Naive B cell (primary cell): ENCODE measurements around the gene NYNRIN. TPM values are rescaled to one million over a fixed set of nuclear protein-coding genes. Genes with fewer than 3 reads are reported as not detected.
A peak's percentile ranks its signal among the peaks of the same experiment; 100 is the strongest.
"Not testable (repeated sequence)": the region's sequence is repeated elsewhere in the genome, so short reads cannot be mapped to it uniquely, and the experiment has no call there.

Experiments used
- ATAC-seq, 2 donors: fragments of 150-1000 bp; cut with Tn5 transposase; 2 replicates each; pipeline ENCODE4 v1.10.0; 2021; ENCODE audit warnings: low read depth in 2 of 2, mild to moderate bottlenecking in 2 of 2, moderate library complexity in 2 of 2
- DNase-seq: peaks from one replicate; pipeline ENCODE4 v3.0.0; 2022
- H3K27ac Mint-ChIP-seq, 6 donors: one replicate each; pipeline ENCODE4 v1.8.0; 2020 to 2022; ENCODE audit warnings: mild to moderate bottlenecking in 6 of 6, mixed read lengths in 6 of 6, moderate library complexity in 5 of 6, inconsistent platforms in 2 of 6
- H3K27me3 Mint-ChIP-seq, 3 donors: one replicate each; pipeline ENCODE4 v1.8.0; 2021 to 2022; ENCODE audit warnings: mixed read lengths in 3 of 3, mild to moderate bottlenecking in 1 of 3
- H3K36me3 Mint-ChIP-seq, 2 donors: one replicate each; pipeline ENCODE4 v1.8.0; 2020 to 2022; ENCODE audit warnings: mixed read lengths in 2 of 2, inconsistent platforms in 1 of 2, mild to moderate bottlenecking in 1 of 2
- H3K4me1 Mint-ChIP-seq, 3 donors: one replicate each; pipeline ENCODE4 v1.8.0; 2020 to 2022; ENCODE audit warnings: mixed read lengths in 3 of 3, inconsistent platforms in 1 of 3, mild to moderate bottlenecking in 1 of 3, moderate library complexity in 1 of 3
- H3K4me3 Mint-ChIP-seq, 8 donors: one replicate each; pipeline ENCODE4 v1.8.0; 2020 to 2022; ENCODE audit warnings: mild to moderate bottlenecking in 8 of 8, mixed read lengths in 8 of 8, moderate library complexity in 8 of 8, inconsistent platforms in 2 of 8
- H3K9me3 Mint-ChIP-seq, 7 donors: one replicate each; pipeline ENCODE4 v1.8.0; 2020 to 2022; ENCODE audit warnings: mixed read lengths in 7 of 7, mild to moderate bottlenecking in 5 of 7, inconsistent platforms in 2 of 7, moderate library complexity in 1 of 7
- polyA plus RNA-seq, 6 donors: library from polyadenylated mRNA; unstranded; fragments of 300-500 nt; fragmentation: Illumina TruSeq; gene quantifications; one replicate each; pipeline ENCODE4 v1.2.3, GENCODE V29; 2021; ENCODE audit warnings: low read depth in 6 of 6

NYNRIN gene
- polyA plus RNA-seq, 6 donors from 2014 or later: 0.05 to 0.14 TPM; not detected in 4

DNA sequence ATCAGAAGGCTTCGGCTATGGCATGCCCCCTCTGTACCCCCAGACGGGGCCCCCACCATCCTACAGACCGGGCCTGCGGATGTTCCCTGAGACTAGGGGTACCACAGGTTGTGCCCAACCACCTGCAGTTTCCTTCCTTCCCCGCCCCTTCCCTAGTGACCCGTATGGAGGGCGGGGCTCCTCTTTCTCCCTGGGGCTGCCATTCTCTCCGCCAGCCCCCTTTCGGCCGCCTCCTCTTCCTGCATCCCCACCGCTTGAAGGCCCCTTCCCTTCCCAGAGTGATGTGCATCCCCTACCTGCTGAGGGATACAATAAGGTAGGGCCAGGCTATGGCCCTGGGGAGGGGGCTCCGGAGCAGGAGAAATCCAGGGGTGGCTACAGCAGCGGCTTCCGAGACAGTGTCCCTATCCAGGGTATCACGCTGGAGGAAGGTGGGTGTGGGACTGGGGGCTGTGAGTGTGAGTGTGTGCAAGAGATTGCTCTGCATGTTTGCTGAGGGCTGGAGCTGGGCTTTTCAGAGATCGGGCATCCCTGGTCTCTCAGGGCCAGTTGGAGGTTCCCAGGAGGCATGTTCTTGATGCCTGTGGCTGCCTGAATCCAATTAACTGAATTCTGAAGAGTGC lies 22.2 kb upstream of the NYNRIN start:
- Mint-ChIP-seq H3K27ac (no peak overlapping the region), H3K36me3 (no peaks in the 10 kb centered on the region), H3K4me3 (no peak overlapping the region), H3K4me1 (no peaks in the 10 kb centered on the region), H3K27me3 (peaks cover 0 to 5% (median 0%) of the 10 kb centered on the region in 3 donors), H3K9me3 (no peaks in the 10 kb centered on the region)
- ATAC-seq (no peak), DNase-seq (no peak)

DNA sequence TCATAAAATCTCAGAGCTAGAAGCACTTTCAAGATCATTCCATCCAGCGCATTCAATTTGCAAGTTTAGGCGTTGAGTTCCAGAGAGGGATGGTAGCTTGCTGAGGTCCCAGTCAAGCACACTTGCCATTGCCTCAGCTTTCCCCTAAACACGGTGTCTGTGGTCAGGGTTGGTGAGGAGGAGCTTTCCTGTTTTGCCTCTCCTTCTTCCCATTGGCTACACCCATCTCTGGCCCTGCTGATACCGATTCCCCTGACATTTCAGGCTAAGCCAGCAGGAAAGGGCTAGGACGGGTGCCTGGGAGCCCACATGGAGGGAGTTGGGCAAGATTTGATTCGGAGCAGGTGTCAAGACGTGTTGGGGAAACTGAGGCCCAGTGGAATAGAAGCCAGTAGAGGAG lies 21.7 kb upstream of the NYNRIN start:
- Mint-ChIP-seq H3K9me3 (no peaks in the 10 kb centered on the region), H3K36me3 (no peaks in the 10 kb centered on the region), H3K4me3 (no peak overlapping the region), H3K27ac (no peak overlapping the region), H3K27me3 (peaks cover 0 to 5% (median 0%) of the 10 kb centered on the region in 3 donors), H3K4me1 (no peaks in the 10 kb centered on the region)
- ATAC-seq (no peak), DNase-seq (no peak)

DNA sequence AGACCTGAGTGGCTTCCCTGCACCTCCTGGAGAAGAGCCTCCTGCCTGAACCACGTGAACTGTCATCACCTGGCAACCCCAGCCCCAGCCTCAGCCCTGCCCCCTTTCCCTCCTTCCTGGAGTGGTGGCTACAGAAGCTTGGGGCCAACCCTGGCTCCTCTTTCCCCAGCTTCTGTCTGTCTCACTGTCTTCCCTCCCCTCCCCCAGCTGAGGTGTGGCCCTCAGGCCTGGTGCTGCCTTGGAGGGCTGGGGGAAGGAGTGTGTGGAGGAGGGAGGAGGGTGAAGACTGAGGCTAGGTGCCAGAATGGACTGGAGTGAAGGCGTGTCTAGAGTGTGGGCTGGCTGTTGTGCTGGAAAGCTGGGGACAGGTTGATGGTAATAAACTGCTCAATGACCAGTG lies 21.1 kb upstream of the NYNRIN start:
- Mint-ChIP-seq H3K4me1 (no peaks in the 10 kb centered on the region), H3K27ac (no peak overlapping the region), H3K9me3 (no peaks in the 10 kb centered on the region), H3K4me3 (no peak overlapping the region), H3K27me3 (peaks cover 0 to 5% (median 0%) of the 10 kb centered on the region in 3 donors), H3K36me3 (no peaks in the 10 kb centered on the region)
- no peak for ATAC-seq
- no peak for DNase-seq

GRCh38 chr14:24378327-24378726 lies 20.5 kb upstream of the NYNRIN start:
- H3K36me3 Mint-ChIP-seq: no peaks in the 10 kb centered on the region
- no peak overlapping the region for H3K27ac Mint-ChIP-seq
- ATAC-seq (no peak), DNase-seq (no peak)
- no peak overlapping the region for H3K4me3 Mint-ChIP-seq
- no peaks in the 10 kb centered on the region for H3K4me1 Mint-ChIP-seq
- peaks cover 0 to 5% (median 0%) of the 10 kb centered on the region in 3 donors for H3K27me3 Mint-ChIP-seq
- H3K9me3 Mint-ChIP-seq: no peaks in the 10 kb centered on the region

GRCh38 chr14:24378981-24379906 lies 19.6 kb upstream of the NYNRIN start:
- peak overlapping the region in 1 of 6 donors; percentile 54 for H3K27ac Mint-ChIP-seq
- no peak overlapping the region for H3K4me3 Mint-ChIP-seq

GRCh38 chr14:24379907-24380730 lies 18.7 kb upstream of the NYNRIN start:
- Mint-ChIP-seq H3K27me3 (peaks cover 0 to 14% (median 6%) of the 10 kb centered on the region in 3 donors), H3K36me3 (no peaks in the 10 kb centered on the region), H3K27ac (no peak overlapping the region), H3K9me3 (no peaks in the 10 kb centered on the region), H3K4me1 (no peaks in the 10 kb centered on the region), H3K4me3 (no peak overlapping the region)
- ATAC-seq: no peak
- DNase-seq: no peak

More at GRCh38 chr14:24378981-24379906, 19.6 kb upstream of the NYNRIN start:
- DNase-seq: no peak
- Mint-ChIP-seq H3K4me1 (no peaks in the 10 kb centered on the region), H3K9me3 (no peaks in the 10 kb centered on the region), H3K36me3 (no peaks in the 10 kb centered on the region), H3K27me3 (peaks cover 0 to 11% (median 4%) of the 10 kb centered on the region in 3 donors)
- ATAC-seq: no peak

DNA sequence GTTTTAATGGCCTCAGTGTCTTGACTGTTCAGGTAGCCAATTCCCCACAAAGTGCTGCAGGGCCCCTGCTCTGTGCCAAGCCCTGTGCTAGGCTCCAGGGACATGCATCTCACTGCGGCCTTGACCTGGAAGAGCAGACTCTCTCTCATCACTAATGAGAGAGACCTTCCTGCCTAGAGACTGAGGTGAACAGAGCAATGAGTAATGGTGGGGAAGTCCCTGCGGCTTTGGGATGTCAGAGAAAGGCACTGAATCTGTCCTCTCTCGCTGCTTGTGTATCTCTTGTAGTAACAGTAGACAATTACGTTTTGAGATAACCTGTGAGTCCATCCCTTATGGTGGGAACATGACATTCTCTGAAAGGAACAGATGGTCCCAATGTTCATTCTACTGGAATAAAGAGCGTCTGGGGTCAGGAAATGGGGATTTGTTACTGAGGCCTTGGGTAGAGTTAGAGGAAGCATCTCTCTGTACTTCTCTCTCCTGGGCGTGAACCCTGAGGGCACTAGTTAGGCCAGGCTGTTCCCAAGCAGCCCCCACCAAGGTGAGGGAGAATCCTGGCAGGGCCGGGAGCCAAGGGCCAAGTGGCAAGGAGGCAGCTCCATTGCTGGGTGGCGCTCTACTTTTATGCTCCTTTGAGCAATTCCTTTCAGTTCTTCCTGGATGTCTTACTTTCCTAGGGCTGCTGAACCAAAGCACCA lies 17.3 kb upstream of the NYNRIN start:
- Mint-ChIP-seq H3K4me1 (no peaks in the 10 kb centered on the region), H3K4me3 (no peak overlapping the region), H3K36me3 (no peaks in the 10 kb centered on the region), H3K27me3 (peaks cover 4 to 14% (median 6%) of the 10 kb centered on the region in 3 donors), H3K9me3 (no peaks in the 10 kb centered on the region), H3K27ac (no peak overlapping the region)
- ATAC-seq (no peak), DNase-seq (no peak)

DNA sequence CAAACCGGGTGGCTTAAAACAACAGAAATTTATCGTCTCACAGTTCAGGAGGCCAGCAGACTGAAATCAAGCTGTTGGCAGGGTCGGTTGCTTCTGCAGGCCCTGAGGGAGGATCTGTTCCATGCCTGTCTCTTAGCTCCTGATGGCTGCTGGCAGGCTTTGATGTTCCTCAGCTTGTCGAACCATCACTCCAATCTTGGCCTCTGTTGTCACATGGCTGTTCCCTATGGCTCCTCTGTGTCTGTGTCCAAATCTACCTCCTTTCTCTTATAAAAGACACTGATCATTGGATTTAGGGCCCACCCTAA lies 16.8 kb upstream of the NYNRIN start:
- Mint-ChIP-seq H3K36me3 (no peaks in the 10 kb centered on the region), H3K4me3 (no peak overlapping the region), H3K9me3 (no peaks in the 10 kb centered on the region), H3K27ac (no peak overlapping the region), H3K4me1 (no peaks in the 10 kb centered on the region), H3K27me3 (peaks cover 8 to 12% (median 11%) of the 10 kb centered on the region in 3 donors)
- DNase-seq (no peak), ATAC-seq (no peak)

DNA sequence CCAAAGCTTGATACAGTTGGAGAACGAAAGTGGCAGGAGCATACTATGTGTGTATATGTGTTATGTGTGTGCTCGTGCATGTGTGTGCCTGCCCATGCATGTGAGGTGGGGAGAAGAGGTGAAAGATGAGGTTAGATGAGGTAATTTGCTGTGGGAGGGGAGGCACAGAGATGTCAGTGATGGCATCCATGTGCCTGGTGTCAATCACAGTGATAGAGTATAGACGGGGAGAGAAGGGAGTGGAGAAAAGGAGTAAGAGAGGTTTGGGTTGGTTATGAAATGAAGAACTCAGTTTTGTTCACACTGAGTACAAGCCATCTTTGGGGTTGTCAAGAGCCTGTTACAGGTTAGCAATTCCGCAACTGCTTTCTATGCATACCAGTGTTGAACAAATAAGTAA lies 14.6 kb upstream of the NYNRIN start:
- Mint-ChIP-seq H3K9me3 (no peaks in the 10 kb centered on the region), H3K36me3 (no peaks in the 10 kb centered on the region), H3K4me3 (peak overlapping the region in 1 of 8 donors; percentile 16), H3K27ac (no peak overlapping the region), H3K27me3 (peaks cover 13 to 25% (median 18%) of the 10 kb centered on the region in 3 donors), H3K4me1 (no peaks in the 10 kb centered on the region)
- ATAC-seq (no peak), DNase-seq (no peak)

DNA sequence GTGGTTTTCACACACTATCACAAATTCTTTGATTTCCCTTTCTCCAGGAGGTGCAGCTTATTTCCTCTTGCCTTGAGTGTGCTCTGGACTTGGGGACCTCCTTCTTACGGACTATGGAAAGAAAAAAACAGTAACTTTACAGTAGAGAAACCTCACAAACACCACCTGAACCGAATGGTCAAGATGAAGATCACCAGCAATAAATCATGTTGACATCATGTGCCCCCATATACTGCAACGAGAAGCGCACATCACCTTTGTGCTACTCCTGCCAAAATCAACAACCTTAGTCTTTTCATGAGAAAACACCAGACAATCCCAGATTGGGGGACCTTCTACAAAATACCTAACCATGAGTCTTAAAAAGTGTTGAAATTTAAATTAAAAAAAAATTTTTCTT lies 13.3 kb upstream of the NYNRIN start:
- Mint-ChIP-seq H3K27me3 (peaks cover 17 to 32% (median 23%) of the 10 kb centered on the region in 3 donors), H3K4me3 (no peak overlapping the region), H3K36me3 (no peaks in the 10 kb centered on the region), H3K27ac (no peak overlapping the region), H3K4me1 (no peaks in the 10 kb centered on the region), H3K9me3 (no peaks in the 10 kb centered on the region)
- DNase-seq (no peak), ATAC-seq (no peak)

DNA sequence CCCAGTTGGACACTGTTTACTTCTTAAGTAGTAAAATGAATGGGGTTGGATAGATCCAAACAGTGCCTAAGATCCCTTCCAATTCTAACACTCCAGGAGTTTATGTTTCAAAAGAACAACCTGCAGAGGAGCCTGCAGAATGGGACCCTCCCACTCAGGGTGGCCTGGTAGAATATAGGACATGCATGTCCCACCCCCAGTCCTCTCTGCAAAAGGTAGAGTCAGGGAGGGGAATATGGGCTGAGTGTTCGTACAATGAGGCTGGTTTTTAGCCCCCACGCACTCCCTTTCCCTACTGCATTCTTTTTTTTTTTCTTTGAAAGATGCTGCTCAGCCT lies 11.8 kb upstream of the NYNRIN start:
- H3K4me1 Mint-ChIP-seq: no peaks in the 10 kb centered on the region
- no peak overlapping the region for H3K4me3 Mint-ChIP-seq
- H3K36me3 Mint-ChIP-seq: no peaks in the 10 kb centered on the region
- ATAC-seq: no peak
- peaks cover 0 to 1% (median 0%) of the 10 kb centered on the region in 7 donors for H3K9me3 Mint-ChIP-seq
- no peak overlapping the region for H3K27ac Mint-ChIP-seq
- DNase-seq: no peak
- H3K27me3 Mint-ChIP-seq: peaks cover 29 to 44% (median 31%) of the 10 kb centered on the region in 3 donors

GRCh38 chr14:24387579-24387978 lies 11.2 kb upstream of the NYNRIN start:
- H3K27me3 Mint-ChIP-seq: peaks cover 33 to 50% (median 36%) of the 10 kb centered on the region in 3 donors
- not testable (repeated sequence) for H3K27ac Mint-ChIP-seq, H3K36me3 Mint-ChIP-seq

More at GRCh38 chr14:24387579-24387978, 11.2 kb upstream of the NYNRIN start:
- not testable (repeated sequence) for H3K4me1 Mint-ChIP-seq, ATAC-seq, DNase-seq, H3K4me3 Mint-ChIP-seq, H3K9me3 Mint-ChIP-seq
